DOHH2 (cell line): ENCODE measurements around the gene CD3D.
A peak's percentile ranks its signal among the peaks of the same experiment; 100 is the strongest.

Source experiments
- H3F3A ChIP-seq: fragments of 200-600 bp; sonication (generic), shearing (Covaris generic); 2 replicates; pipeline ENCODE4 v1.6.0; 2016; ENCODE audit warnings: antibody characterized with exemption, mild to moderate bottlenecking; ENCODE audit not compliant: control insufficient read depth, insufficient read depth
- H3K27ac ChIP-seq: fragments of 200-600 bp; sonication (generic); 2 replicates; pipeline ENCODE4 v1.5.1; 2014; ENCODE audit warnings: low read depth, mild to moderate bottlenecking, low read length, moderate library complexity
- H3K27me3 ChIP-seq: fragments of 200-600 bp; sonication (generic); 2 replicates; pipeline ENCODE4 v1.6.1; 2014; ENCODE audit warnings: mild to moderate bottlenecking, low read length, mixed read lengths; ENCODE audit not compliant: control insufficient read depth
- H3K36me3 ChIP-seq: fragments of 200-600 bp; sonication (generic); 2 replicates; pipeline ENCODE4 v1.6.1; 2014; ENCODE audit warnings: mild to moderate bottlenecking, low read length, moderate library complexity, mixed read lengths; ENCODE audit not compliant: control insufficient read depth
- H3K4me1 ChIP-seq: fragments of 200-600 bp; sonication (generic); 2 replicates; pipeline ENCODE4 v1.6.1; 2014; ENCODE audit warnings: mild to moderate bottlenecking, low read length, mixed read lengths; ENCODE audit not compliant: control insufficient read depth
- H3K4me2 ChIP-seq: fragments of 200-600 bp; sonication (generic); 2 replicates; pipeline ENCODE4 v1.6.0; 2014; ENCODE audit warnings: mild to moderate bottlenecking, low read length, moderate library complexity
- H3K4me3 ChIP-seq: fragments of 200-600 bp; sonication (generic); 2 replicates; pipeline ENCODE4 v1.5.1; 2014; ENCODE audit warnings: mild to moderate bottlenecking, low read length, mixed read lengths
- H3K79me2 ChIP-seq: fragments of 200-600 bp; sonication (generic); 2 replicates; pipeline ENCODE4 v1.6.1; 2014; ENCODE audit warnings: mild to moderate bottlenecking, low read length, mixed read lengths; ENCODE audit not compliant: control insufficient read depth
- H3K9me2 ChIP-seq: fragments of 200-600 bp; sonication (generic); replicated peaks from 2 replicates; pipeline ENCODE4 v1.6.1; 2014; ENCODE audit warnings: mild to moderate bottlenecking, low read length, mixed read lengths; ENCODE audit not compliant: control insufficient read depth
- H3K9me3 ChIP-seq: fragments of 200-600 bp; sonication (generic); 2 replicates; pipeline ENCODE4 v1.6.1; 2014; ENCODE audit warnings: antibody characterized with exemption, low read length, mixed read lengths; ENCODE audit not compliant: control insufficient read depth, insufficient read depth
- H4K20me1 ChIP-seq: fragments of 200-600 bp; sonication (generic); 2 replicates; pipeline ENCODE4 v1.6.0; 2014; ENCODE audit warnings: low read depth, mild to moderate bottlenecking, antibody characterized with exemption, low read length, moderate library complexity; ENCODE audit not compliant: control insufficient read depth, insufficient read depth
- EZH2phosphoT487 ChIP-seq: fragments of 200-600 bp; sonication (generic); IDR thresholded peaks from 2 replicates; pipeline ENCODE4 v1.6.1; 2017; ENCODE audit warnings: borderline replicate concordance, mild to moderate bottlenecking, antibody characterized with exemption, low read length, moderate library complexity, mixed read lengths
- TF ChIP-seq, protein P1 (sequence below): fragments of 200-600 bp; sonication (generic); IDR thresholded peaks from one replicate; pipeline ENCODE4 v1.5.1; 2014; ENCODE audit warnings: antibody characterized with exemption, mild to moderate bottlenecking, low read depth, low read length; ENCODE audit not compliant: poor library complexity, severe bottlenecking

The CD3D gene

DNA sequence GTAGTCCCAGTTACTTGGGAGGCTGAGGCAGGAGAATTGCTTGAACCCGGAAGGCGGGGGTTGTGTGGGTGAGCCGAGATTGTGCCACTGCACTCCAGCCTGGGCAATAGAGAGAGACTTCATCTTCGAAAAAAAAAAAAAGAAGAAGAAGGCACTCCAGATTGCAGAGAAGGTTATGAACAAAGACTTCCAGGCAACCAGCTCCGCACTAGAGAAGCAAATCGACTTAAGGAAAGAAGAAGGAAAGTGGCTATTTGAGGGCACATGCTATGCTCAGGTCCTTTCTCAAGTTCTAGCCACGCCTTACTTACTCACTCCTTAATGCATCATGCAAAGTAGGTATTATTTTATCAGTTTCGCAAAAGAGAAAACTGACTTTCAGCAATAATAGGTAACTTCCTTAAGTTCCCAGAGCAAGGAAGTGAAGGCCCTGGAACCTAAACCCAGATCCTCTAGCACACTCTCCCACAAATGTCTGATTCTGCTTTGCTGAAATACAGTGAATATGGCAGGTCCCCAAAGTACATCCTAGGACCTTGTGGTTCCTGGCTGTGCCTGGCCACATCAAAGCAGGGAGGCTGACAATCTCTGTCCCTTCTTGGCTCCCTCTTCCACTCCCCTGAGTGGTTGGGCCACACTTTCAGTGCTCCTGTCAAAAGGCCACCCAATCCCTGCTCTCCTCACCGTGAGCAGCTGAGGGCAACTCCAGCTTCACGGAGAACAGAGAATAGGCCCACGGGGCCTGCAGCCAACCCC lies 23.7 kb downstream of the CD3D start:
- Histone ChIP-seq H3K27me3 (no peaks in the 10 kb centered on the region), H3K79me2 (peaks cover 6% of the 10 kb centered on the region; the same call in 1 of the 2 replicates), H4K20me1 (no peaks in the 10 kb centered on the region), H3K9me2 (no peaks in the 10 kb centered on the region), H3K4me2 (peak overlapping the region; percentile 61), H3K9me3 (no peaks in the 10 kb centered on the region), H3K4me3 (peak overlapping the region; percentile 45), H3K36me3 (peaks cover 4% of the 10 kb centered on the region; the same call in 1 of the 2 replicates), H3F3A (peaks cover 67% of the 10 kb centered on the region), H3K27ac (peak overlapping the region; percentile 100), H3K4me1 (peaks cover 89% of the 10 kb centered on the region)
- no peak for TF ChIP-seq EZH2phosphoT487
- TF ChIP-seq, protein P1, sequence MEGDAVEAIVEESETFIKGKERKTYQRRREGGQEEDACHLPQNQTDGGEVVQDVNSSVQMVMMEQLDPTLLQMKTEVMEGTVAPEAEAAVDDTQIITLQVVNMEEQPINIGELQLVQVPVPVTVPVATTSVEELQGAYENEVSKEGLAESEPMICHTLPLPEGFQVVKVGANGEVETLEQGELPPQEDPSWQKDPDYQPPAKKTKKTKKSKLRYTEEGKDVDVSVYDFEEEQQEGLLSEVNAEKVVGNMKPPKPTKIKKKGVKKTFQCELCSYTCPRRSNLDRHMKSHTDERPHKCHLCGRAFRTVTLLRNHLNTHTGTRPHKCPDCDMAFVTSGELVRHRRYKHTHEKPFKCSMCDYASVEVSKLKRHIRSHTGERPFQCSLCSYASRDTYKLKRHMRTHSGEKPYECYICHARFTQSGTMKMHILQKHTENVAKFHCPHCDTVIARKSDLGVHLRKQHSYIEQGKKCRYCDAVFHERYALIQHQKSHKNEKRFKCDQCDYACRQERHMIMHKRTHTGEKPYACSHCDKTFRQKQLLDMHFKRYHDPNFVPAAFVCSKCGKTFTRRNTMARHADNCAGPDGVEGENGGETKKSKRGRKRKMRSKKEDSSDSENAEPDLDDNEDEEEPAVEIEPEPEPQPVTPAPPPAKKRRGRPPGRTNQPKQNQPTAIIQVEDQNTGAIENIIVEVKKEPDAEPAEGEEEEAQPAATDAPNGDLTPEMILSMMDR, result no peak

DNA sequence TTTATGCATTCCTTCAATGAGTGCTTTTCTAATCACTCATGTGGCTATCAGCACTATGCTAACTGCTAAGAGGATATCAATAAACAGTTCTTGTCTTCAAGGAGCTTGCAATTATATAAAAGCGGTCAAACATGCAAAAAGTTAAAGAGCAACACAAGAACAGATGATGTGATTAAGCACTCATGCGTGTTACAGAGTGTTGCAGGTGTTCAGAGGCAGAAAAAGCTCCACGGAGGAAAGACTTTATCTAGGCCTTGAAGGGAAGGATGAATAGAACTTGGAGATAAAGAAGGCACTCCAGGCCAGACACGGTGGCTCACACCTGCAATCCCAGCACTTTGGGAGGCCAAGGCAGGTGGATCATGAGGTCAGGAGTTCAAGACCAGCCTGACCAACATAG lies 24.4 kb downstream of the CD3D start:
- H3K27ac ChIP-seq, result peak overlapping the region; percentile 100
- no peaks in the 10 kb centered on the region for H3K9me3 ChIP-seq
- peaks cover 69% of the 10 kb centered on the region for H3F3A ChIP-seq
- H3K4me1 ChIP-seq, result peaks cover 95% of the 10 kb centered on the region
- H3K36me3 ChIP-seq, result peaks cover 4% of the 10 kb centered on the region; the same call in 1 of the 2 replicates
- peaks cover 6% of the 10 kb centered on the region; the same call in 1 of the 2 replicates for H3K79me2 ChIP-seq
- H3K4me2 ChIP-seq, result peak overlapping the region; percentile 61
- TF ChIP-seq, protein P1, result no peak
- no peak for TF ChIP-seq EZH2phosphoT487
- H3K9me2 ChIP-seq, result no peaks in the 10 kb centered on the region
- no peaks in the 10 kb centered on the region for H3K27me3 ChIP-seq
- no peaks in the 10 kb centered on the region for H4K20me1 ChIP-seq
- peak overlapping the region; percentile 45 for H3K4me3 ChIP-seq

DNA sequence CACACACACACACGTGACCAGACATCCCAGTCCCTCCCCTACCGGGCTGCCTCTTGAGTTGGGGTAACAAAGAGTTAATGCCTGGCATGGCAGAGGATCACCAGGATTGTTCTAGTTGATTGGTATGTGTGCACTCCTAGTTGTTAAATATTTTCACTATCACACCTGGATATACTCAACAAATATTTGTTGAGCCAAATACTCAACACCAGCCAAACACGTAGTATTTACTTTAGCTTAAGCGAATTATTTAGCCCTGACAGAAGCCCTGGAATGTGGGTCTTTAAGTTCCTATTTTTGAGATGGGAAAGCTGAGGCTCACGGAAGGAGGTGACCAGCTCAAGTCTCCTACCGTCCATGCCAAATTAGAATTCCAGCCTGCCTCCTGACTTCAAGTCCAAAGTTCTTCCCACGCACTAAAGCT lies 27.5 kb downstream of the CD3D start:
- Histone ChIP-seq H3K79me2 (peaks cover 6% of the 10 kb centered on the region; the same call in 1 of the 2 replicates), H3K4me1 (peaks cover 93% of the 10 kb centered on the region)

More for the DNA sequence above, 27.5 kb downstream of the CD3D start:
- Histone ChIP-seq H3K27me3 (no peaks in the 10 kb centered on the region), H3K9me2 (no peaks in the 10 kb centered on the region), H4K20me1 (no peaks in the 10 kb centered on the region), H3K4me3 (peak overlapping the region; percentile 84), H3K36me3 (peaks cover 4% of the 10 kb centered on the region; the same call in 1 of the 2 replicates), H3K4me2 (peak overlapping the region; percentile 100), H3F3A (peaks cover 70% of the 10 kb centered on the region), H3K27ac (peak overlapping the region; percentile 100), H3K9me3 (no peaks in the 10 kb centered on the region)
- TF ChIP-seq, protein P1, result no peak
- TF ChIP-seq EZH2phosphoT487, result no peak
